OCI-LY3 (cell line): Measurements from ENCODE around the gene TCN2.
"Not testable (repeated sequence)": the region's sequence is repeated elsewhere in the genome, so short reads cannot be mapped to it uniquely, and the experiment has no call there.

Source experiments
- CTCF ChIP-seq: fragments of 200-600, 300-600 bp; sonication (generic); IDR thresholded peaks from 2 replicates; pipeline ENCODE4 v1.5.1; 2014; ENCODE audit warnings: antibody characterized with exemption, low read length, low read depth
- EZH2phosphoT487 ChIP-seq: fragments of 200-600 bp; shearing (Covaris generic); IDR thresholded peaks from 2 replicates; pipeline ENCODE4 v1.6.1; 2018; ENCODE audit warnings: antibody characterized with exemption, mixed run types, low read depth

- not testable (repeated sequence) for TF ChIP-seq CTCF, EZH2phosphoT487
Measured at GRCh38 chr22:30676565-30676964, 69.6 kb downstream of the TCN2 start.
